ENCODE data around the gene DTL.

DNA sequence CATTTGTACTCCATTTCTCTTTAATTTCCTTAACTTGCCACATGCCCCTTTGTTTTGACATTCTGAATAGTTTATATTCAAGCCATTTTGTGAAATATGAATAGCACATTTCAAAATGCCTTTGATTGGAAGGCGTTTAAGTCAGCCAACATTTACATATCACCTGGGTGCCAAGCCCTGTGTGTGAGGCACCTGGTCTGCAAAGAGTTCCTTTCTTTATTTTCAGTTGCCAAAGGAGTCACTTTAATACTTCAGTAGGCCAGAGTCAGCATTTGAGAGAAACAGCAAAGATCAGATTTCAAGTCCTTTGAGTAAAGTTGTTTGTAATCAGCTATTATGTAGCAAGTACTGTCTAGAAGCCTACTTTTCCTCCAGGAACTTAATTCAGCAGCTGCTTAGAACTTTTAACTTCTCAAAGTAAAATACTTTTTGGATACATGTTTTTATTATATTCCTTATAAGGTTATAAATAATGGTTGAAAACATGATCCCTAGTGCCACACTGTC is 70.8 kb downstream of the DTL start:
- TF ChIP-seq, protein P1, sequence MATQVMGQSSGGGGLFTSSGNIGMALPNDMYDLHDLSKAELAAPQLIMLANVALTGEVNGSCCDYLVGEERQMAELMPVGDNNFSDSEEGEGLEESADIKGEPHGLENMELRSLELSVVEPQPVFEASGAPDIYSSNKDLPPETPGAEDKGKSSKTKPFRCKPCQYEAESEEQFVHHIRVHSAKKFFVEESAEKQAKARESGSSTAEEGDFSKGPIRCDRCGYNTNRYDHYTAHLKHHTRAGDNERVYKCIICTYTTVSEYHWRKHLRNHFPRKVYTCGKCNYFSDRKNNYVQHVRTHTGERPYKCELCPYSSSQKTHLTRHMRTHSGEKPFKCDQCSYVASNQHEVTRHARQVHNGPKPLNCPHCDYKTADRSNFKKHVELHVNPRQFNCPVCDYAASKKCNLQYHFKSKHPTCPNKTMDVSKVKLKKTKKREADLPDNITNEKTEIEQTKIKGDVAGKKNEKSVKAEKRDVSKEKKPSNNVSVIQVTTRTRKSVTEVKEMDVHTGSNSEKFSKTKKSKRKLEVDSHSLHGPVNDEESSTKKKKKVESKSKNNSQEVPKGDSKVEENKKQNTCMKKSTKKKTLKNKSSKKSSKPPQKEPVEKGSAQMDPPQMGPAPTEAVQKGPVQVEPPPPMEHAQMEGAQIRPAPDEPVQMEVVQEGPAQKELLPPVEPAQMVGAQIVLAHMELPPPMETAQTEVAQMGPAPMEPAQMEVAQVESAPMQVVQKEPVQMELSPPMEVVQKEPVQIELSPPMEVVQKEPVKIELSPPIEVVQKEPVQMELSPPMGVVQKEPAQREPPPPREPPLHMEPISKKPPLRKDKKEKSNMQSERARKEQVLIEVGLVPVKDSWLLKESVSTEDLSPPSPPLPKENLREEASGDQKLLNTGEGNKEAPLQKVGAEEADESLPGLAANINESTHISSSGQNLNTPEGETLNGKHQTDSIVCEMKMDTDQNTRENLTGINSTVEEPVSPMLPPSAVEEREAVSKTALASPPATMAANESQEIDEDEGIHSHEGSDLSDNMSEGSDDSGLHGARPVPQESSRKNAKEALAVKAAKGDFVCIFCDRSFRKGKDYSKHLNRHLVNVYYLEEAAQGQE (IDR thresholded peaks at IDR 0.05; ENCODE audit: low read depth) = no peak
- TF ChIP-seq, protein P2, sequence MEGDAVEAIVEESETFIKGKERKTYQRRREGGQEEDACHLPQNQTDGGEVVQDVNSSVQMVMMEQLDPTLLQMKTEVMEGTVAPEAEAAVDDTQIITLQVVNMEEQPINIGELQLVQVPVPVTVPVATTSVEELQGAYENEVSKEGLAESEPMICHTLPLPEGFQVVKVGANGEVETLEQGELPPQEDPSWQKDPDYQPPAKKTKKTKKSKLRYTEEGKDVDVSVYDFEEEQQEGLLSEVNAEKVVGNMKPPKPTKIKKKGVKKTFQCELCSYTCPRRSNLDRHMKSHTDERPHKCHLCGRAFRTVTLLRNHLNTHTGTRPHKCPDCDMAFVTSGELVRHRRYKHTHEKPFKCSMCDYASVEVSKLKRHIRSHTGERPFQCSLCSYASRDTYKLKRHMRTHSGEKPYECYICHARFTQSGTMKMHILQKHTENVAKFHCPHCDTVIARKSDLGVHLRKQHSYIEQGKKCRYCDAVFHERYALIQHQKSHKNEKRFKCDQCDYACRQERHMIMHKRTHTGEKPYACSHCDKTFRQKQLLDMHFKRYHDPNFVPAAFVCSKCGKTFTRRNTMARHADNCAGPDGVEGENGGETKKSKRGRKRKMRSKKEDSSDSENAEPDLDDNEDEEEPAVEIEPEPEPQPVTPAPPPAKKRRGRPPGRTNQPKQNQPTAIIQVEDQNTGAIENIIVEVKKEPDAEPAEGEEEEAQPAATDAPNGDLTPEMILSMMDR (IDR thresholded peaks at IDR 0.05 in 2 of 3, conservative IDR thresholded peaks at IDR 0.05 in 1 of 3; ENCODE audit: borderline replicate concordance in 1 of 3, insufficient read depth in 1 of 3, low read depth in 2 of 3, low read length in 2 of 3) = no peak
- no peak for TF ChIP-seq EZH2 (IDR thresholded peaks at IDR 0.05)
- no peak for TF ChIP-seq RAD21 (IDR thresholded peaks at IDR 0.05; ENCODE audit: low read depth)
- TF ChIP-seq POLR2A (IDR thresholded peaks at IDR 0.05; ENCODE audit: borderline replicate concordance, extremely low read depth, insufficient read depth, insufficient read length) = no peak
- TF ChIP-seq JUND (IDR thresholded peaks at IDR 0.05) = no peak
- TF ChIP-seq FOSL1 (IDR thresholded peaks at IDR 0.05; ENCODE audit: low read depth) = no peak
- no peak for TF ChIP-seq ZNF274 (IDR thresholded peaks at IDR 0.05; ENCODE audit: low read depth, low read length)
- TF ChIP-seq, protein P3, sequence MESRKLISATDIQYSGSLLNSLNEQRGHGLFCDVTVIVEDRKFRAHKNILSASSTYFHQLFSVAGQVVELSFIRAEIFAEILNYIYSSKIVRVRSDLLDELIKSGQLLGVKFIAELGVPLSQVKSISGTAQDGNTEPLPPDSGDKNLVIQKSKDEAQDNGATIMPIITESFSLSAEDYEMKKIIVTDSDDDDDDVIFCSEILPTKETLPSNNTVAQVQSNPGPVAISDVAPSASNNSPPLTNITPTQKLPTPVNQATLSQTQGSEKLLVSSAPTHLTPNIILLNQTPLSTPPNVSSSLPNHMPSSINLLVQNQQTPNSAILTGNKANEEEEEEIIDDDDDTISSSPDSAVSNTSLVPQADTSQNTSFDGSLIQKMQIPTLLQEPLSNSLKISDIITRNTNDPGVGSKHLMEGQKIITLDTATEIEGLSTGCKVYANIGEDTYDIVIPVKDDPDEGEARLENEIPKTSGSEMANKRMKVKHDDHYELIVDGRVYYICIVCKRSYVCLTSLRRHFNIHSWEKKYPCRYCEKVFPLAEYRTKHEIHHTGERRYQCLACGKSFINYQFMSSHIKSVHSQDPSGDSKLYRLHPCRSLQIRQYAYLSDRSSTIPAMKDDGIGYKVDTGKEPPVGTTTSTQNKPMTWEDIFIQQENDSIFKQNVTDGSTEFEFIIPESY (IDR thresholded peaks at IDR 0.05; ENCODE audit: extremely low read depth, insufficient replicate concordance, low read length) = no peak
- no peak for TF ChIP-seq YY1 (IDR thresholded peaks at IDR 0.05; ENCODE audit: extremely low read depth, insufficient replicate concordance, low read depth, low read length)
- TF ChIP-seq SP1 (IDR thresholded peaks at IDR 0.05; ENCODE audit: low read depth) = no peak
- no peak for TF ChIP-seq POLR2AphosphoS5 (IDR thresholded peaks at IDR 0.05; ENCODE audit: low read depth, low read length)
- TF ChIP-seq, protein P4, sequence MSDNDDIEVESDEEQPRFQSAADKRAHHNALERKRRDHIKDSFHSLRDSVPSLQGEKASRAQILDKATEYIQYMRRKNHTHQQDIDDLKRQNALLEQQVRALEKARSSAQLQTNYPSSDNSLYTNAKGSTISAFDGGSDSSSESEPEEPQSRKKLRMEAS (IDR thresholded peaks at IDR 0.05) = no peak
- no peak for TF ChIP-seq EZH2phosphoT487 (IDR thresholded peaks at IDR 0.05; ENCODE audit: borderline replicate concordance)

Measured in HCT116 (cell line).